Left lung (tissue), 10 donors: ENCODE data around the gene PHKB. TPM values are rescaled to one million over a fixed set of nuclear protein-coding genes. Genes with fewer than 3 reads are reported as not detected.

ENCODE experiments used
- ATAC-seq: fragments of 200-7000 bp; cut with Tn5 transposase; one replicate; pipeline ENCODE4 v1.9.1; 2020; ENCODE audit warnings: moderate library complexity
- DNase-seq, 4 donors: peaks; one replicate each; pipeline ENCODE4 v3.0.0-alpha.2; 2013 to 2020
- H3K27ac ChIP-seq, 2 donors: fragments of 200-600 bp; sonication (generic) in 1 of 2; one replicate each; pipeline versions ENCODE4 v1.5.0 to v1.8.0; 2020 to 2021
- H3K27me3 ChIP-seq, 2 donors: fragments of 200-600 bp; sonication (generic) in 1 of 2; one replicate each; pipeline versions ENCODE4 v1.5.0 to v1.8.0; 2020 to 2021
- H3K36me3 ChIP-seq, 2 donors: fragments of 200-600 bp; sonication (generic) in 1 of 2; one replicate each; pipeline versions ENCODE4 v1.5.0 to v1.8.0; 2020 to 2021
- H3K4me1 ChIP-seq, 2 donors: fragments of 200-600 bp; one replicate each; pipeline ENCODE4 v1.8.0; 2021
- H3K4me3 ChIP-seq, 2 donors: fragments of 200-600 bp; sonication (generic) in 1 of 2; one replicate each; pipeline versions ENCODE4 v1.5.0 to v1.8.0; 2020 to 2021; ENCODE audit warnings: mild to moderate bottlenecking in 1 of 2
- H3K9me3 ChIP-seq, 2 donors: fragments of 200-600 bp; sonication (generic) in 1 of 2; one replicate each; pipeline versions ENCODE4 v1.5.0 to v1.8.0; 2020 to 2021
- intact Hi-C, 2 donors: fragments of 100-400 bp; cut with DNase I; formaldehyde crosslinking; loops; one replicate each; pipeline versions ENCODE4 v1.11.2 to v1.14.2; 2022
- polyA plus RNA-seq, 6 donors: library from polyadenylated mRNA; unstranded; fragments of 120-200 nt; gene quantifications; one replicate each; pipeline ENCODE4 v1.2.1, GENCODE V29; 2013; ENCODE audit not compliant: insufficient read length in 6 of 6
- total RNA-seq, 2 donors: library from RNA; stranded (reverse); fragmentation: NEBNext Ultra II Directional; extraction: Animal tissue kit (Norgen Biotek cat#: 25700); gene quantifications; one replicate each; pipeline ENCODE4 v1.2.1, GENCODE V29; 2021
- TF ChIP-seq, protein P1 (sequence below), 2 donors: fragments of 200-600 bp; sonication (generic) in 1 of 2; IDR thresholded peaks; one replicate each; pipeline versions ENCODE4 v1.5.0 to v1.8.0; 2021; ENCODE audit warnings: antibody characterized with exemption in 2 of 2
- donor health status: DM: no; HTN: yes; CAD: no.
- donor health status: DM: no; HTN: no; CAD: no.

PHKB gene
- total and polyA plus RNA-seq, 8 donors, result 76.5 to 104 (median 90.4) TPM

DNA sequence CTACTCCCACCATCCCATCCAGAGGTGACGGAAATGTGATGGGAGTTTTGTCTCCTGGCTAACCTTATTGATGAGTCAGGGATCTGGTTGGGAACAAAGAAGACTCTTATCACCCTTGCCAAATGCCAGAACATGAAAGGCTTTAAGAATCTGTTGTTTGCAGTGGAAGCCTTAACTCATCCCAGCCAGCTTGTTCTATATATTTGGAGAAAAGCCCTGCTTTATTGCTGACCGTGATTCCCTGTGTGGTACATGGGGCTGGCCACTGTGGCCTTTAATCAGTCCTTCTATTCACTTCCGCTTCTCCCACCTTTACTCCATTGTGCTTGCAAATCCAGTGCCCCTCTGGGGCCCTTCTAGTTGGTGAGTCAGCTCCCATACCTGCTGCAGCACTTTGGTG is 156.6 kb downstream of the PHKB start:
- H3K27me3 ChIP-seq, result no peaks in the 10 kb centered on the region
- no peak for DNase-seq
- TF ChIP-seq, protein P1, sequence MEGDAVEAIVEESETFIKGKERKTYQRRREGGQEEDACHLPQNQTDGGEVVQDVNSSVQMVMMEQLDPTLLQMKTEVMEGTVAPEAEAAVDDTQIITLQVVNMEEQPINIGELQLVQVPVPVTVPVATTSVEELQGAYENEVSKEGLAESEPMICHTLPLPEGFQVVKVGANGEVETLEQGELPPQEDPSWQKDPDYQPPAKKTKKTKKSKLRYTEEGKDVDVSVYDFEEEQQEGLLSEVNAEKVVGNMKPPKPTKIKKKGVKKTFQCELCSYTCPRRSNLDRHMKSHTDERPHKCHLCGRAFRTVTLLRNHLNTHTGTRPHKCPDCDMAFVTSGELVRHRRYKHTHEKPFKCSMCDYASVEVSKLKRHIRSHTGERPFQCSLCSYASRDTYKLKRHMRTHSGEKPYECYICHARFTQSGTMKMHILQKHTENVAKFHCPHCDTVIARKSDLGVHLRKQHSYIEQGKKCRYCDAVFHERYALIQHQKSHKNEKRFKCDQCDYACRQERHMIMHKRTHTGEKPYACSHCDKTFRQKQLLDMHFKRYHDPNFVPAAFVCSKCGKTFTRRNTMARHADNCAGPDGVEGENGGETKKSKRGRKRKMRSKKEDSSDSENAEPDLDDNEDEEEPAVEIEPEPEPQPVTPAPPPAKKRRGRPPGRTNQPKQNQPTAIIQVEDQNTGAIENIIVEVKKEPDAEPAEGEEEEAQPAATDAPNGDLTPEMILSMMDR (IDR thresholded peaks at IDR 0.05), result no peak
- intact Hi-C loops, result no loop called here
- H3K27ac ChIP-seq, result no peak overlapping the region
- no peaks in the 10 kb centered on the region for H3K9me3 ChIP-seq
- no peaks in the 10 kb centered on the region for H3K4me1 ChIP-seq
- no peak overlapping the region for H3K4me3 ChIP-seq
- peaks cover 0 to 4% of the 10 kb centered on the region in 2 donors for H3K36me3 ChIP-seq
- ATAC-seq, result no peak

DNA sequence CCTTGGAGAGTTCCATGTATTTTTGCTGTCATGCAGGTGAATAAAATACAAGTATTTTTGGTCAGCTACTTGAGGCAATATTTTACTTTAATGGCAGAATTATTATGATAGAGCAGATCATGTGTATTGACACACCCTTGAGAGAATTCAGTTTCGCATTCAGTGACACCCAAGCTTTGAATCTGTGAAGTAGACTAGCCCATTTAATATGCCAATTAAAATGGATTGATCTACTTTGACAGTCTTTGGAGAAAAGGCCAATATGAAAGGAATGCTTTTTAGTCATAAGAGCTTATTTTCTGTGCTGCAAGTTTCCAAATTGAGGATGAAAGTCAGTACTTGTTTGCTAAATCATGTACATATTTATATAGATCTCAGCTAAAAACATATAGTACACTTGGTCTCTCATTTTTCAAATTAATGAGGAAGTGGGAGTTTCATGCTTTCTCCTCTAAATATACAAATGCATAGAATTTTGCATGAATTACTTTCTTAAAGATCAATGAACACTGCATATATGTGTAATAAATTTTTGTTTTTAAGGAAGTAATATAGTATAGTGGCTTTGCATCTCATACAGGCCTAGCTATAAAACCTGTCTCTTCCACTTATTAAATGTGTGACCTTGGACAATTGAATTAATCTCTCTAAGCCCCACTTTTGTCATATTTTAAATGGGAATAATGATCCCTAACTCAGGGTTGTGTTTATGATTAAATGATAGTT is 161.5 kb downstream of the PHKB start:
- Histone ChIP-seq H3K4me1 (peaks cover 0 to 7% of the 10 kb centered on the region in 2 donors), H3K27me3 (no peaks in the 10 kb centered on the region), H3K4me3 (no peak overlapping the region), H3K27ac (no peak overlapping the region), H3K36me3 (peaks cover 0 to 4% of the 10 kb centered on the region in 2 donors), H3K9me3 (no peaks in the 10 kb centered on the region)
- intact Hi-C loops, result no loop called here
- ATAC-seq (no peak), DNase-seq (no peak)
- TF ChIP-seq, protein P1 (IDR thresholded peaks at IDR 0.05), result no peak

DNA sequence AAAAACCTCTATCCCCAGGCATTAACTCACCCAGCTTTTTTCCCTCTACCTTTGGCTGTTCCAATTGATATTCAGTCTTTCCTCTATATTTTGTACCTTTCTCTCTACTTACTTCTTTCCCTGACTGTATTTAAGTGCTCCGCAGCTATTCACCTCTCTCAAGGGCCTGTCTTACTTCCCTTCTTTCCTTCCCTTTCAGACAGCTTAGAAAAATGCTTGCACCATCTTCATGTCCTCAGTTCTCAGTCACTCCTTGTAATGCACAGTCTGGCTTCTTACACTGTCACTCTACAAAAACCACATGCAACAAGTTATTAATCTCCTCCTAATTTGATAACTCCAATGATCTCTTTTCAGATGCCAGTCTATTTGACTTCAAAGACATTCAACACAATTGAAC is 163.4 kb downstream of the PHKB start:
- Histone ChIP-seq H3K27ac (peak overlapping the region in 1 of 2 donors; percentile 30), H3K27me3 (no peaks in the 10 kb centered on the region), H3K36me3 (peaks cover 0 to 4% of the 10 kb centered on the region in 2 donors), H3K4me1 (peaks cover 0 to 7% of the 10 kb centered on the region in 2 donors), H3K9me3 (peaks cover 0 to 4% of the 10 kb centered on the region in 2 donors), H3K4me3 (no peak overlapping the region)
- ATAC-seq (no peak), DNase-seq (no peak)
- TF ChIP-seq, protein P1 (IDR thresholded peaks at IDR 0.05), result no peak
- intact Hi-C loops, result no loop called here

DNA sequence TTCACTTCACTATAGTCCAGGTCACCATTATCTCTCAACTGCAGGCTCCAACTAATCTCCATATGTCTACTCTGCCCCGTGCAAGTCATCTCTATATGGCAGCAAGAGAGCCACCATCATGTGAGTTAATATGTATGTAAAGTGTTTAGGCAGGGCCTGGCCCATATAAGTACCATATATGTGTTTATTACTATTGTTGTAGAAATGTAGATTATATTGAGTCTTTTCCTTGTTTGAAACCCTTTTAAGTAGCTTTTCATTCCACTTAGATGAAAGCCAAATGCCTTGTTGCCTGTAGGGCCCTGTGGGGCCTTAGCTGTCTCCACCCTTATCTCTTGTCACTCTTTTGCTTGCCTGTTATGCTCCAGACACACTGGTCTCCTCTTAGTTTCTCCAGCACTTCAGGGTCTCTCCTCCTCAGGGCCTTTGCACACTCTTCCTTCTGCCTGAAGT is 164.0 kb downstream of the PHKB start:
- Histone ChIP-seq H3K9me3 (peaks cover 0 to 4% of the 10 kb centered on the region in 2 donors), H3K4me3 (no peak overlapping the region), H3K36me3 (peaks cover 0 to 4% of the 10 kb centered on the region in 2 donors), H3K27ac (no peak overlapping the region), H3K27me3 (no peaks in the 10 kb centered on the region), H3K4me1 (peaks cover 0 to 7% of the 10 kb centered on the region in 2 donors)
- DNase-seq (no peak), ATAC-seq (no peak)
- TF ChIP-seq, protein P1 (IDR thresholded peaks at IDR 0.05), result no peak
- intact Hi-C loops, result no loop called here

DNA sequence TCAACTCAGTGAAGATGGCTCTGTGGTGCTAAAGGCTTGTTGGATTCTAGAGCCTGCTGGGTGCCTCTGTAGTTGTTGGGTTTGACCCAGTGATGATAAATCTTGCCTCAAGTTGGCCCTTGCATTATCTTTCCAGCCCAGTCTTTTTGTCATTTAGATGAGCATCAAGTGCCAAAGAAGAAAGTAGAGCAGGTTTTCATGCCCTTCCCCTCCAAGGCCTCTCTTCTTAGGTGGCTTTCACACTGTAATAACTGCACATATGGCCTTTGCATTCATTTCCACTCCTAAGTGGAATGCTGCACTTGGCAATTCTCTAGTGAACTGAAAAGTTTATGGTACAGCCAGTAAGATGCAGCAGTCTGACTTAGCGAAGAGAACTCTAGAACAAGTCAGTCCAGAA is 165.1 kb downstream of the PHKB start:
- TF ChIP-seq, protein P1 (IDR thresholded peaks at IDR 0.05), result no peak
- DNase-seq, result no peak
- no peak for ATAC-seq
- no peaks in the 10 kb centered on the region for H3K36me3 ChIP-seq
- no peak overlapping the region for H3K4me3 ChIP-seq
- no peaks in the 10 kb centered on the region for H3K27me3 ChIP-seq
- intact Hi-C loops, result no loop called here
- peaks cover 0 to 7% of the 10 kb centered on the region in 2 donors for H3K4me1 ChIP-seq
- no peak overlapping the region for H3K27ac ChIP-seq
- peaks cover 0 to 4% of the 10 kb centered on the region in 2 donors for H3K9me3 ChIP-seq
